NOMO-1 (cell line): Measurements from ENCODE around the gene PLEKHH3.
"Not testable (repeated sequence)": the region's sequence is repeated elsewhere in the genome, so short reads cannot be mapped to it uniquely, and the experiment has no call there.

Experiments used
- DNase-seq, 2 experiments: peaks; one replicate each; lab custom pipeline; 2025; ENCODE audit not compliant: unreplicated experiment in 2 of 2; lab: John Stamatoyannopoulos, UW

The PLEKHH3 gene

DNA sequence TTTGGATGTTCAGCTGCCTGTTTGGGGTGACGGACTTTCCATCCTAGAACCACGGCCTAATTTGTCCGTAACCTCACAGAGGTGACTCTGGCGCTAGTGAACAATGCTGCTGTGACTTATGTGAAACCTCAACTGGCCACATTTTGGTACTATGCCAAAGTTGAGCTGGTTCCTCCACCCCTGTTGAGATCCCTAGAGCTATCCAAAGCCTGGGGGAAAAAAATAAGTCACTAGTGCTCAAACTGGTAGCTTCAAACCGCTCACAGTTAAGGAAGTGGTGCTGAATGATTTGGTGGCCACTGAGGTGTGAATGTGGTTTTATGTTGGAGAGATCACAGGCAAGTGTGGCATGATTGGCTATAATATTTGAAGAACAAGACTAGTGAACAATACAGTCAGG lies 29.0 kb downstream of the PLEKHH3 start:
- no peak for DNase-seq

DNA sequence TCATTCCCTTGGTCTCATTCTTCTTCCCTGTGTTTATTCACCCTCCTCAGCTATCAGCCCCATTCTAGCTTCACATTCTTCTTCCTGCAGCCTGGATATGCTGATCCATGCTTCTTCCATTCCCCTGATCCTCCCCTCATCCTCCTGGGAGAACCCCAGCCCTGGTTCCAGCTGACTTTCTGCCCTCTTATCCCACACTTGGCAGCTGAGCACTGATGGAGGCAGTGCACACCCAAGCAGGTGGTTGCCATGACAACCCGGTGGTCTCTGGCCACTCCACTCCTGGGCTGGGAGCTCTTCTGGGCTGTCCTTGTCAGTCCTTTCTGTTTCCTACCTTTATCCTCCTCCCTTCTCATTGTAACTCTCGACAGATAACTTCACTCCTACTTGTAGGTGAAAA lies 34.5 kb downstream of the PLEKHH3 start:
- DNase-seq, result no peak

DNA sequence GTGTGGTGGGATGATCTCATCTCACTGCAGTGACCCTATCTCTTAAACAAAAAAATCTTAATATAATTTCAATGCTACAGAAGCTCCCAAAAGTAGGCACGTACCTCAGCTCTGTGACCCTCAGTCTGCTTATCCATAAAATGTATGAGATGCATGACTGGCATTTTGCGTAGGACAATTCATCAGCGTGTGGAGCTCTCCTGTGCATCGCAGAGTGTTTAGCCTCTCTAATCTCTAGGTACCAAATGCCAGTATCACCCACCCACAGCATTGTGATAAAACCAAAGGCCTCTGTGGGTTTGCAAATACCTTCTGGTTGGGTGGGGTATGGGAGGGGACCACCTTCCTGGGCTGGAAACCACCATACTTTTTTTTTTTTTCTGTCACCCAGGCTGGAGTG lies 36.7 kb downstream of the PLEKHH3 start:
- DNase-seq, result no peak

DNA sequence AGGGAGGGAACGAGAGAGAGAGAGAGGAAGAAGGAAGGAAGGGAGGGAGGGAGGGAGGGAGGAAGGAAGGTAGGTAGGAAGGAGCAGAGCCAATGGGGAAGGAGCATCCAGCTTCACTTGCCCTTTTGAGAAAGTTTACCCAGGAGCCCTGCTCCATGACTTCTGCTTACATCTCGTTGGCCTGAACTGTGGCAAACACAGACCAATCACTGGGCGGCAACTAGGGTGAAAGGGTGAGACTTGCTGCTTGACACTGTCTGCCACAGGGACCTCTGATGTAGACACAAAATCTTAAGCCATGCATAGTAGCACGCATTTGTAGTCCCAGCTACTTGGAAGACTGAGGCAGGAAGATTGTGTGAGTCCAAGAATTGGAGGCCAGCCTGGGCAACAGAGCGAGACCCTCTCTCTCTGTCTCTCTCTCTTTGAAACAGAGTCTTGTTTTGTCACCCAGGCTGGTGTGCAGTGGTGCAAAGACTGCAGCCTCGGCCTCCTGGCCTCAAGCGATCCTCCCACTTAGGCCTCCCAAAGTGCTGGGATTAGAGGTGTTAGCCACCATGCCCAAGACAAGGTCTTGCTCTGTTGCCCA lies 37.2 kb downstream of the PLEKHH3 start:
- DNase-seq, result no peak

DNA sequence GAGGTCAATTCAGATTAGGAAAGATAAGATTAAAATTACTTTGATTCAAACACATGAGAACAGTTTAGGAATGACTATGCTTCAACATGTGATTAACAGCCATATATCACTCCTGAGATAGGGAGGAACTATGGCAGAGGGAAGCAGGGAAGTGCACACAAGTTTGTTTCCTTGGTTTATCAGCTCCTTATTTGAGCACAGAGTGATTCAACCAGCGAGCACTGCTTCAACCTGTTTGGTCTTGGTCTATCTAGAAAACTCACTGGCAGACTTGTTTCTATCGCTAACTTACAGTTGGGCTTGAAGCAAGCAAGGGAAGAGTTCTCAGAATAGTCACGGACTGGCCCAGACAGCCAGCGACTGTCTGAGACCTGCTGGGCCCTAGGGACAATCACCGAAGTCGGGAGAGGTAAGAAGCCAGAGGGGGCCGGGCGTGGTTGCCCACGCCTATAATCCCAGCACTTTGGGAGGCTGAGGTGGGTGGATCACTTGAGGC lies 43.8 kb downstream of the PLEKHH3 start:
- no peak for DNase-seq

DNA sequence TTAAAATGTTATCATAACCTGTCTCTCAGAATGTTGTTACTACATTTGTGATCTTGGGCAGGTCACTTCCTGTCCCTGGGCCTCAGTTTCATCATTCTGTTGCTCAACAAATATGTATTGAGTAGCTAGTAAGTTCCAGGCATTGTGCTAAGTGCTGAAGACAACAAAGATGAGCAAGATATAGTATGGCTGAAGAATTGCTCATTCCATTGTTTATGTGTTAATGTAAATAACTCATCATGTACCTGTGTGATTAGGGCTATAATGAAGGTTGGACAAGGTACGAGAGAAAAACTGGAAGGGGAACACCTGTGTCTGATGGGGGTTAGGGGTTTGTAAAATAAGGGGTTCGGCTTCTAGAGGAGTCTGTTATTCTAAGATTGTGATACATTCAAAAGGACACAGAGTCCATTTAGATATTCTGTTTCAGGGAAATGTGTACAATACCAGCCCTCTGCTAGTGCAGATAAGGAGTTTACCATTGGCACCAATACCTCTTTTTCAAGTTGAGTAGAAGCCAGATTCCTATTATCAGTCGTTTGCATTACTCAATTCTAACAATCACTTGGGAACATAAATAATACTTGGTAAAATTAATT lies 47.3 kb downstream of the PLEKHH3 start:
- peak; percentile 9 to 45 for DNase-seq

DNA sequence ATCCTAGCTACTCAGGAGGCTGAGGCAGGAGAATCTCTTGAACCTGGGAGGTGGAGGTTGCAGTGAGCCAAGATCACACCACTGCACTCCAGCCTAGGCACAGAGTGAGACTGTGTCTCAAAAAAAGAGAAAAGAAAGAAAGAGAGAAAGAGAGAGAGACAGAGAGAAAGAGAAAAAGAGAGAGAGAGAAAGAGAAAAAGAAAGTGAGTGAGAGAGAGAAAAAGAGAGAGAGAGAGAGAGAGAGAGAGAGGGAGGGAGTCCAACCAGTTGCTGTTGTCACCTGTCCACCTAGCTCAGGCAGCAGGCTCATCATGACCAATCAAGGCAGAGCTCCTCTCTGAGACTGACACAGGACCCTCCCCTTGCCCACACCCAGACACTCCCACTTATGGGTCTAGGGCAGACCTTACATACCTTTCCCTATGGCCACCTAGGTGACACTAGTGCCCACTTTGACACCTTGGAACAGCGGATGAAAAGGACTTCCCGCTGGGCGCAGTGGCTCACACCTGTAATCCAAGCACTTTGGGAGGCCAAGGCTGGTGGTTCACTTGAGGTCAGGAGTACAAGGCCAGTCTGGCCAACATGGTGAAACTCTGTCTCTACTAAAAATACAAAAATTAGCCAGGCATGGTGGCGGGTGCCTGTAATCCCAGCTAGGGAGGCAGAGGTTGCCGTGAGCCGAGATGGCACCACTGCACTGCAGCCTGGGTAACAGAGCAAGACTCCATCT lies 49.6 kb downstream of the PLEKHH3 start:
- DNase-seq, result not testable (repeated sequence)

DNA sequence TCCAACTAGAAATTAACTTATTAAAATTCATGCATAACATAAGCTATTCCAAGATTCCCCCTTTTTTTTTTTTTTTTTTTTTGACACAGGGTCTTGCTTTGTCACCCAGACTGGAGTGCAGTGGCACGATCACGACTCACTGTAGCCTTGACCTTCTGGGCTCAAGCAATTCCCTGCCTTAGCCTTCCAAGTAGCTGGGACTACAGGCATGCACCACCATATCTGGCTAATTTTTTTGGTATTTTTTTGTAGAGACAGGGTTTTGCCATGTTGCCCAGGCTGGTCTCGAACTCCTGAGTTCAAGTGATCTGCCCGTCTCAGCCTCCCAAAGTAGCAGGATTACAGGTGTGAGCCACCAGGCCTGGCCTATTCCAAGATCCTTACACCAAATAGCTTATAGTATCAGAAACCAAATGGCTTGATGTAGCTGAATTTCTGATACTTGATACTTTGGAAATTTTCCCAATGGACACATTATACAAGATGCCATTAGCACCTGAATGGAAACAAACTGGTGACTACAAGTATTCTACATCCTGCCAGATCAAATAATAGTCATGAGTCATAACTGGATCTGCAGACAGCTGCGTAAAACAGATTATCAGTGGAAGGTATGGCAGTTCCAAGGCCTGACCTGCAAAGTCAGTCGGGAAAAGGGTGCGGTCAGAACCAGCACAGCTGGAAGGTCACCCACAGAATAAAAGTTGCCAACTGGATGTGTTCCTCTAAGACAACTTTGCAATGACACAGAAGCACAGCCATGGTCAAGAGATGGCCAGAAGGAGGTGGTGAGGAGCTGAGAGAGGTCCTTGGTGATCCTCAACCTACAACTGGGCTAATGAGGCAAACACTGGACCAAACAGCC lies 52.8 kb downstream of the PLEKHH3 start:
- DNase-seq, result no peak

DNA sequence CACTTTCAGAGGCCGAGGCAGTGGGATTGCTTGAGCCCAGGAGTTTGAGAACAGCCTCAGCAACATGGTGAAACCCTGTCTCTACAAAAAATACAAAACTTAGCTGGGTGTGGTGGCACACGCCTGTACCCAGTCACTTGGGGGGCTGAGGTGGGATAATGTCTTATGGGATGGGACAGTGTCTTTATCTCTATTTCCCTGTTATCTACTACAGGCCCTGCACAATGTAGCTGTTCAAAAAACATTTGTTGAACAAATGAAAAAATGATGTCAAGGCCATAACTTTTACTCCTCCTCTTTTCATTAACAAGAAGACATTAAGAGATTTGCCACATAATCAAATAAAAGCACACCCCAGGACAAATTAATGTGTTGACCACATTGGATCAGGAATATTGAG lies 53.5 kb downstream of the PLEKHH3 start:
- no peak for DNase-seq

DNA sequence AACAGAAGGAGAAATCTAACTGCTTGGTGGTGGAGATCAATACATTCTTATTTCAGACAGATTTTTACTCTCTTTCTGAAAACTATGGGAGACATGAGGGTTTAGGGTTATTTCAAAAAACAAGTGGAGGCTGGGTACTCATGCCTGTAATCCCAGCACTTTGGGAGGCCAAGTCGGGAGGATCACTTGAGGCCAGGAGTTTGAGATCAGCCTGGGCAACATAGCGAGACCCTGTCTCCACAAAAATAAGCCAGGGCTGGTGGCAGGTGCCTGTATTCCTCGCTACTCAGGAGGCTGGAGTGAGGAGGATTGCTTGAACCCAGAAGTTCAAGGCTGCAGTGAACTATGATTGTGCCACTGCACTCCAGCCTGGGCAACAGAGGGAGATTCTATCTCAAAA lies 54.8 kb downstream of the PLEKHH3 start:
- DNase-seq, result not testable (repeated sequence)

DNA sequence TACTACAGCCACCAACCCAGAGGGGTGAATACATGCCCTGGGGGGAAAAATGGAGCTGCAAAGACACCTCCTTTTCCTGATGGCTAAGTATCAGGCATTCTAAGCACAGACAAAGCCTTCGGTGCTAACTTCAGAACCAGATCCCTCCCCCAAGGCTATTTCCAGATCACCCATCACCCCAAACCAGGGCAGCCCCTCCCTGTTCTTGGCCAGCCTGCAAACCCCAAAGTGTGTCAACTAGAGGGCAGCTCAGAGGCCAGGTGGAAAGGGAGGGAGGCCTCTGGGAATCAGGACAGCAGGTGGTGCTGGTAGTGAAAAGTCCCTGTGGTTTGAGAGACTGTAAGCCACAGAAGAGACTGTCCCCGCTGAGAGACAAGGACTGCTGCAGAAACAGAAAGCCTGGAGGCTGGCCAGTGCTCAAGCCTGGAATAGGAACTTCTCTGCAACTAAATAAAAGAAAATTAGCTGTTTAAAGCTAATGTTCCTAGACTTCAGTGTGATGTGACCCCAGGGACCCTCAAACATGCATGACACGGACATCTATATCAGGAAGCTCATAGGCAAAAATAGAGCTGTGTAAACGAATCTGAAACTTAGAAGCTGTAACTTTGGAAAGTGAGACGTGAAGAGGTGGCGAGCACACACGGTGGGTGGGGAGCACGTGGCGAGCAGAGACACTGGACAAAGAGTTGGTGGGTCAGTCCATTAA lies 58.2 kb downstream of the PLEKHH3 start:
- no peak for DNase-seq

DNA sequence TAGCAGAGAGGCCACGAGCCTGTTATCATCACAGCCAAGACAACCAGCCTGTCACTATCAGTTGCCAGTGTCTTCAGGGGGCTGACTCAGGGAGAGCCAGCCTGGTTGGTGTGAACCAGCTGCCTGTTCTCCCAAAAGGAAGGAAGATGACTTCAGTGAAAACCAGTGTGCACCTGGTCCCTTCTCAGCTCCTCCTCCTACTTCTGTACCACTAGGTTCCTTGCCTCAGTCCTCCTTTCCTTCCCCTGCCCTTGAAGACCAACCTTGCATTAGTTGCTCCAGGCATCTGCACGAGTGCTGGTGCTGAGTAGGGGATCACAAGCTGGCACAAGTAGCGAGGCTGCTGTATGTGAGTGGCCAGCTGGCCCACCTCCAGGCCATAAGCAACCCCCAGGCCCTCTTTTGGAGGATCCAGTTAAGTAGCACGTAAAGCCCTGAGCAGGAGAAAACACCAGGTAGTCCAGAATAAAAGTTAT lies 58.8 kb downstream of the PLEKHH3 start:
- DNase-seq, result no peak
